Skeletal muscle satellite cell (primary cell): ENCODE data around the gene SGCD.

Experiments
- H3K27me3 ChIP-seq: 2 replicates; pipeline ENCODE4 v1.7.0; 2013; ENCODE audit warnings: low read length; ENCODE audit not compliant: control insufficient read depth, insufficient read depth
- H3K36me3 ChIP-seq: 2 replicates; pipeline ENCODE4 v1.7.0; 2013; ENCODE audit warnings: mild to moderate bottlenecking, control low read depth, low read length; ENCODE audit not compliant: insufficient read depth
- H3K4me1 ChIP-seq: 2 replicates; pipeline ENCODE4 v1.7.0; 2013; ENCODE audit warnings: low read length; ENCODE audit not compliant: control insufficient read depth, insufficient read depth
- H3K4me2 ChIP-seq: 2 replicates; pipeline ENCODE4 v1.7.0; 2013; ENCODE audit warnings: mild to moderate bottlenecking, low read length
- H3K4me3 ChIP-seq: 2 replicates; pipeline ENCODE4 v1.7.0; 2013; ENCODE audit warnings: low read length
- H3K9ac ChIP-seq: 2 replicates; pipeline ENCODE4 v1.7.0; 2013; ENCODE audit warnings: mild to moderate bottlenecking, low read depth, low read length, moderate library complexity
- H3K9me3 ChIP-seq: replicated peaks from 2 replicates; pipeline ENCODE4 v1.7.0; 2013; ENCODE audit warnings: mild to moderate bottlenecking, control low read depth, low read length

SGCD gene

GRCh38 chr5:156386976-156387375 is 60.0 kb downstream of the SGCD start:
- Histone ChIP-seq H3K9ac (no peak overlapping the region), H3K4me2 (no peak overlapping the region), H3K4me1 (peaks cover 15% of the 10 kb centered on the region), H3K9me3 (no peaks in the 10 kb centered on the region), H3K36me3 (no peaks in the 10 kb centered on the region), H3K4me3 (no peak overlapping the region), H3K27me3 (no peaks in the 10 kb centered on the region)

- peaks cover 15% of the 10 kb centered on the region for H3K4me1 ChIP-seq
- no peak overlapping the region for H3K9ac ChIP-seq
- no peak overlapping the region for H3K4me3 ChIP-seq
- no peaks in the 10 kb centered on the region for H3K9me3 ChIP-seq
- H3K27me3 ChIP-seq = no peaks in the 10 kb centered on the region
- no peak overlapping the region for H3K4me2 ChIP-seq
- H3K36me3 ChIP-seq = no peaks in the 10 kb centered on the region
These were observed 60.4 kb downstream of the SGCD start for GRCh38 chr5:156387391-156387790.

GRCh38 chr5:156388233-156388632 is 61.3 kb downstream of the SGCD start:
- H3K4me2 ChIP-seq = no peak overlapping the region
- H3K4me1 ChIP-seq = peaks cover 10% of the 10 kb centered on the region
- H3K36me3 ChIP-seq = no peaks in the 10 kb centered on the region
- no peak overlapping the region for H3K4me3 ChIP-seq
- H3K9me3 ChIP-seq = no peaks in the 10 kb centered on the region
- H3K9ac ChIP-seq = no peak overlapping the region
- no peaks in the 10 kb centered on the region for H3K27me3 ChIP-seq

- Histone ChIP-seq H3K27me3 (no peaks in the 10 kb centered on the region), H3K9ac (no peak overlapping the region), H3K4me1 (peaks cover 15% of the 10 kb centered on the region), H3K9me3 (no peaks in the 10 kb centered on the region), H3K36me3 (no peaks in the 10 kb centered on the region), H3K4me3 (no peak overlapping the region), H3K4me2 (no peak overlapping the region)
These were observed 64.2 kb downstream of the SGCD start for GRCh38 chr5:156391139-156391538.

GRCh38 chr5:156393980-156394379 is 67.0 kb downstream of the SGCD start:
- H3K4me3 ChIP-seq = no peak overlapping the region
- H3K9ac ChIP-seq = no peak overlapping the region
- H3K4me1 ChIP-seq = peaks cover 24% of the 10 kb centered on the region
- H3K9me3 ChIP-seq = no peaks in the 10 kb centered on the region
- H3K36me3 ChIP-seq = no peaks in the 10 kb centered on the region
- H3K27me3 ChIP-seq = no peaks in the 10 kb centered on the region
- H3K4me2 ChIP-seq = no peak overlapping the region

GRCh38 chr5:156394642-156395305 is 67.8 kb downstream of the SGCD start:
- Histone ChIP-seq H3K9ac (no peak overlapping the region), H3K4me2 (peak overlapping the region; percentile 19)

GRCh38 chr5:156395306-156395675 is 68.3 kb downstream of the SGCD start:
- Histone ChIP-seq H3K4me2 (peak overlapping the region; percentile 19), H3K27me3 (no peaks in the 10 kb centered on the region), H3K9ac (no peak overlapping the region), H3K36me3 (no peaks in the 10 kb centered on the region), H3K4me3 (no peak overlapping the region), H3K9me3 (no peaks in the 10 kb centered on the region), H3K4me1 (peaks cover 24% of the 10 kb centered on the region)

More at GRCh38 chr5:156394642-156395305, 67.8 kb downstream of the SGCD start:
- no peaks in the 10 kb centered on the region for H3K27me3 ChIP-seq
- no peak overlapping the region for H3K4me3 ChIP-seq
- H3K4me1 ChIP-seq = peaks cover 24% of the 10 kb centered on the region
- no peaks in the 10 kb centered on the region for H3K9me3 ChIP-seq
- H3K36me3 ChIP-seq = no peaks in the 10 kb centered on the region

GRCh38 chr5:156396063-156396829 is 69.3 kb downstream of the SGCD start:
- Histone ChIP-seq H3K27me3 (no peaks in the 10 kb centered on the region), H3K4me1 (peaks cover 24% of the 10 kb centered on the region), H3K4me2 (peak overlapping the region; percentile 56), H3K36me3 (no peaks in the 10 kb centered on the region), H3K9me3 (no peaks in the 10 kb centered on the region), H3K4me3 (peak overlapping the region; percentile 17), H3K9ac (no peak overlapping the region)

GRCh38 chr5:156396830-156397081 is 69.8 kb downstream of the SGCD start:
- peaks cover 24% of the 10 kb centered on the region for H3K4me1 ChIP-seq
- H3K36me3 ChIP-seq = no peaks in the 10 kb centered on the region
- no peak overlapping the region for H3K9ac ChIP-seq
- no peaks in the 10 kb centered on the region for H3K27me3 ChIP-seq
- peak overlapping the region; percentile 56 for H3K4me2 ChIP-seq
- H3K4me3 ChIP-seq = no peak overlapping the region
- no peaks in the 10 kb centered on the region for H3K9me3 ChIP-seq

- Histone ChIP-seq H3K36me3 (no peaks in the 10 kb centered on the region), H3K9ac (no peak overlapping the region), H3K4me3 (no peak overlapping the region), H3K4me1 (peaks cover 24% of the 10 kb centered on the region), H3K4me2 (no peak overlapping the region), H3K9me3 (no peaks in the 10 kb centered on the region), H3K27me3 (no peaks in the 10 kb centered on the region)
These were observed 72.4 kb downstream of the SGCD start for GRCh38 chr5:156399323-156399722.

- no peak overlapping the region for H3K4me2 ChIP-seq
- H3K4me3 ChIP-seq = no peak overlapping the region
- H3K9me3 ChIP-seq = no peaks in the 10 kb centered on the region
- H3K36me3 ChIP-seq = no peaks in the 10 kb centered on the region
- no peak overlapping the region for H3K9ac ChIP-seq
- no peaks in the 10 kb centered on the region for H3K27me3 ChIP-seq
- peaks cover 16% of the 10 kb centered on the region for H3K4me1 ChIP-seq
These were observed 73.4 kb downstream of the SGCD start for GRCh38 chr5:156400231-156400986.
